ENCODE results near the gene SH3RF3. TPM values are rescaled to one million over a fixed set of nuclear protein-coding genes. Genes with fewer than 3 reads are reported as not detected.

The SH3RF3 gene
- total and polyA plus RNA-seq, 4 donors: 2.9 to 9.7 (median 8.6) TPM

- Histone ChIP-seq H3K27ac (ENCODE audit: low read depth in 1 of 2, low read length in 1 of 2) (no peak overlapping the region), H3K9ac (ENCODE audit: insufficient read depth in 1 of 2, low read length in 2 of 2) (no peak overlapping the region), H3K27me3 (ENCODE audit: control insufficient read depth in 3 of 3, insufficient read depth in 3 of 3, low read length in 2 of 3) (no peaks in the 10 kb centered on the region), H3K4me3 (no peak overlapping the region), H3K36me3 (ENCODE audit: control insufficient read depth in 4 of 4, insufficient read depth in 4 of 4, low read length in 4 of 4) (no peaks in the 10 kb centered on the region), H3K9me3 (ENCODE audit: control insufficient read depth in 4 of 4, insufficient read depth in 3 of 4, low read length in 3 of 4) (no peaks in the 10 kb centered on the region), H3K4me1 (ENCODE audit: control insufficient read depth in 5 of 5, insufficient read depth in 5 of 5, low read length in 5 of 5) (peaks cover 0 to 20% (median 3%) of the 10 kb centered on the region in 5 donors)
- no peak for ATAC-seq (ENCODE audit: insufficient read depth, low FRiP score)
- no peak for DNase-seq
- 88 to 93% methylated on average over 10 of the region's 10 CpGs for WGBS, 2 donors
- TF ChIP-seq CTCF (IDR thresholded peaks at IDR 0.05; ENCODE audit: control extremely low read depth, extremely low read depth): no peak
Observed at GRCh38 chr2:109153005-109153784, 24.2 kb downstream of the SH3RF3 start.

- Histone ChIP-seq H3K9ac (ENCODE audit: insufficient read depth in 1 of 2, low read length in 2 of 2) (no peak overlapping the region), H3K9me3 (ENCODE audit: control insufficient read depth in 4 of 4, insufficient read depth in 3 of 4, low read length in 3 of 4) (no peaks in the 10 kb centered on the region), H3K27me3 (ENCODE audit: control insufficient read depth in 3 of 3, insufficient read depth in 3 of 3, low read length in 2 of 3) (no peaks in the 10 kb centered on the region), H3K27ac (ENCODE audit: low read depth in 1 of 2, low read length in 1 of 2) (no peak overlapping the region), H3K36me3 (ENCODE audit: control insufficient read depth in 4 of 4, insufficient read depth in 4 of 4, low read length in 4 of 4) (no peaks in the 10 kb centered on the region), H3K4me1 (ENCODE audit: control insufficient read depth in 5 of 5, insufficient read depth in 5 of 5, low read length in 5 of 5) (peaks cover 0 to 20% (median 3%) of the 10 kb centered on the region in 5 donors), H3K4me3 (no peak overlapping the region)
- no peak for TF ChIP-seq CTCF (IDR thresholded peaks at IDR 0.05; ENCODE audit: control extremely low read depth, extremely low read depth)
- ATAC-seq (ENCODE audit: insufficient read depth, low FRiP score): no peak
- DNase-seq: peak; percentile 39 to 55 (median 54)
- 79 to 85% methylated on average over 5 of the region's 5 CpGs for WGBS, 2 donors
Observed at GRCh38 chr2:109153807-109154206, 24.8 kb downstream of the SH3RF3 start.

- Histone ChIP-seq H3K4me3 (no peak overlapping the region), H3K4me1 (ENCODE audit: control insufficient read depth in 5 of 5, insufficient read depth in 5 of 5, low read length in 5 of 5) (peaks cover 0 to 20% (median 3%) of the 10 kb centered on the region in 5 donors), H3K9me3 (ENCODE audit: control insufficient read depth in 4 of 4, insufficient read depth in 3 of 4, low read length in 3 of 4) (no peaks in the 10 kb centered on the region), H3K36me3 (ENCODE audit: control insufficient read depth in 4 of 4, insufficient read depth in 4 of 4, low read length in 4 of 4) (no peaks in the 10 kb centered on the region), H3K27me3 (ENCODE audit: control insufficient read depth in 3 of 3, insufficient read depth in 3 of 3, low read length in 2 of 3) (no peaks in the 10 kb centered on the region), H3K9ac (ENCODE audit: insufficient read depth in 1 of 2, low read length in 2 of 2) (no peak overlapping the region), H3K27ac (ENCODE audit: low read depth in 1 of 2, low read length in 1 of 2) (no peak overlapping the region)
- WGBS, 2 donors: 77 to 97% methylated on average over 3 of the region's 3 CpGs
- no peak for ATAC-seq (ENCODE audit: insufficient read depth, low FRiP score)
- no peak for DNase-seq
- no peak for TF ChIP-seq CTCF (IDR thresholded peaks at IDR 0.05; ENCODE audit: control extremely low read depth, extremely low read depth)
Observed at GRCh38 chr2:109154226-109154625, 25.2 kb downstream of the SH3RF3 start.

All from lung (tissue), 12 donors.